HEK293T (cell line): ENCODE results near the gene LCE7A.

ENCODE experiments used
- CTCF ChIA-PET: fragments of 350-600 bp; formaldehyde crosslinking; extraction: SDS; loops from one replicate; lab custom pipeline; 2021; ENCODE audit warnings: antibody characterized with exemption, inconsistent platforms; lab: Yijun Ruan, JAX
- POLR2A ChIA-PET: fragments of 350-600 bp; formaldehyde crosslinking; extraction: SDS; loops from one replicate; lab custom pipeline; 2020; ENCODE audit warnings: antibody characterized with exemption, inconsistent platforms; lab: Yijun Ruan, JAX
- DNase-seq: peaks from one replicate; pipeline ENCODE4 v3.0.0; 2012; ENCODE audit warnings: mixed read lengths; ENCODE audit errors: extremely low spot score
- ARNT ChIP-seq: fragments of 450-650 bp; IDR thresholded peaks from 2 replicates; pipeline ENCODE4 v1.6.1; 2017; ENCODE audit warnings: mild to moderate bottlenecking
- BHLHE40 ChIP-seq: fragments of 450-650 bp; IDR thresholded peaks from 2 replicates; pipeline ENCODE4 v1.6.1; 2016; ENCODE audit warnings: mild to moderate bottlenecking, moderate library complexity, borderline replicate concordance
- CTBP1 ChIP-seq: fragments of 450-650 bp; IDR thresholded peaks from 2 replicates; pipeline ENCODE4 v1.6.1; 2016; ENCODE audit warnings: borderline replicate concordance
- ELF4 ChIP-seq: fragments of 450-650 bp; IDR thresholded peaks from 2 replicates; pipeline ENCODE4 v1.6.1; 2017; ENCODE audit warnings: antibody characterized with exemption
- FOXA1 ChIP-seq: fragments of 450-650 bp; IDR thresholded peaks from 2 replicates; pipeline ENCODE4 v1.6.1; 2016; ENCODE audit warnings: mild to moderate bottlenecking
- FOXK2 ChIP-seq: fragments of 450-650 bp; IDR thresholded peaks from 2 replicates; pipeline ENCODE4 v1.6.1; 2016; ENCODE audit warnings: mild to moderate bottlenecking
- FOXM1 ChIP-seq: fragments of 450-650 bp; IDR thresholded peaks from 2 replicates; pipeline ENCODE4 v1.6.1; 2017; ENCODE audit warnings: mild to moderate bottlenecking, borderline replicate concordance
- HDGF ChIP-seq: fragments of 450-650 bp; IDR thresholded peaks from 2 replicates; pipeline ENCODE4 v1.6.1; 2017; ENCODE audit warnings: antibody characterized with exemption, borderline replicate concordance
- L3MBTL2 ChIP-seq: fragments of 450-650 bp; conservative IDR thresholded peaks from 2 replicates; pipeline ENCODE4 v1.6.1; 2016; ENCODE audit warnings: mild to moderate bottlenecking
- LEF1 ChIP-seq: fragments of 450-650 bp; IDR thresholded peaks from 2 replicates; pipeline ENCODE4 v1.6.1; 2017; ENCODE audit warnings: mild to moderate bottlenecking, borderline replicate concordance
- NFRKB ChIP-seq: fragments of 450-650 bp; IDR thresholded peaks from 2 replicates; pipeline ENCODE4 v1.6.1; 2016; ENCODE audit warnings: mild to moderate bottlenecking, moderate library complexity
- PKNOX1 ChIP-seq: fragments of 450-650 bp; IDR thresholded peaks from 2 replicates; pipeline ENCODE4 v1.6.1; 2016
- SP1 ChIP-seq: fragments of 450-650 bp; IDR thresholded peaks from 2 replicates; pipeline ENCODE4 v1.6.1; 2017
- SUZ12 ChIP-seq: fragments of 450-650 bp; IDR thresholded peaks from 2 replicates; pipeline ENCODE4 v1.6.1; 2016; ENCODE audit warnings: mild to moderate bottlenecking
- TARDBP ChIP-seq: fragments of 450-650 bp; IDR thresholded peaks from 2 replicates; pipeline ENCODE4 v1.6.1; 2016
- ZNF384 ChIP-seq: fragments of 450-650 bp; IDR thresholded peaks from 2 replicates; pipeline ENCODE4 v1.6.1; 2016

Gene LCE7A

GRCh38 chr1:152836870-152837269 is 22.9 kb upstream of the LCE7A start:
- ChIA-PET POLR2A (no interaction called here), CTCF (no interaction called here)
- no peak for DNase-seq
- TF ChIP-seq FOXM1 = no peak
- TF ChIP-seq SP1 = no peak
- TF ChIP-seq L3MBTL2 = no peak
- TF ChIP-seq CTBP1 = no peak
- TF ChIP-seq ELF4 = no peak
- TF ChIP-seq FOXK2 = no peak
- no peak for TF ChIP-seq LEF1
- no peak for TF ChIP-seq HDGF
- TF ChIP-seq SUZ12 = no peak
- TF ChIP-seq ZNF384 = no peak
- no peak for TF ChIP-seq PKNOX1
- no peak for TF ChIP-seq TARDBP
- no peak for TF ChIP-seq BHLHE40
- no peak for TF ChIP-seq ARNT
- TF ChIP-seq NFRKB = no peak

GRCh38 chr1:152842556-152842955 is 17.2 kb upstream of the LCE7A start, which contains the start of gene LCE6A:
TSS of gene LCE6A (plus strand) at chr1:152842856. CDS start at chr1:152843521, 665 bp downstream.
- ChIA-PET POLR2A (no interaction called here), CTCF (no interaction called here)
- no peak for DNase-seq
- TF ChIP-seq L3MBTL2 = no peak
- TF ChIP-seq ZNF384 = no peak
- no peak for TF ChIP-seq FOXM1
- no peak for TF ChIP-seq LEF1
- no peak for TF ChIP-seq SP1
- no peak for TF ChIP-seq SUZ12
- TF ChIP-seq BHLHE40 = no peak
- TF ChIP-seq ELF4 = no peak
- TF ChIP-seq TARDBP = no peak
- no peak for TF ChIP-seq NFRKB
- no peak for TF ChIP-seq ARNT
- no peak for TF ChIP-seq HDGF
- no peak for TF ChIP-seq FOXA1

GRCh38 chr1:152855661-152856060 is 4.1 kb upstream of the LCE7A start:
- ChIA-PET CTCF (no interaction called here), POLR2A (no interaction called here)
- no peak for TF ChIP-seq FOXA1
- no peak for TF ChIP-seq ELF4
- TF ChIP-seq HDGF = no peak
- no peak for TF ChIP-seq ARNT
- TF ChIP-seq CTBP1 = no peak
- TF ChIP-seq PKNOX1 = no peak
- TF ChIP-seq FOXM1 = no peak
- no peak for TF ChIP-seq SP1
- TF ChIP-seq FOXK2 = no peak
- TF ChIP-seq BHLHE40 = no peak
- TF ChIP-seq TARDBP = no peak
- no peak for DNase-seq

- DNase-seq = no peak
- no peak for TF ChIP-seq ELF4
- no peak for TF ChIP-seq FOXM1
- no peak for TF ChIP-seq SUZ12
- TF ChIP-seq FOXA1 = no peak
- no peak for TF ChIP-seq TARDBP
- TF ChIP-seq HDGF = no peak
- TF ChIP-seq PKNOX1 = no peak
- TF ChIP-seq CTBP1 = no peak
- TF ChIP-seq LEF1 = no peak
- TF ChIP-seq NFRKB = no peak
- TF ChIP-seq ARNT = no peak
- no peak for TF ChIP-seq L3MBTL2
- TF ChIP-seq ZNF384 = no peak
- TF ChIP-seq FOXK2 = no peak
- TF ChIP-seq BHLHE40 = no peak
- TF ChIP-seq SP1 = no peak
- POLR2A ChIA-PET = no interaction called here
- CTCF ChIA-PET = interaction anchor here (0.6 kb wide), 1 partner anchor 11 kb away, joined by 3 read pairs; no protein-coding TSS in a partner anchor
These were observed 1.7 kb upstream of the LCE7A start for GRCh38 chr1:152858062-152858461.

GRCh38 chr1:152860129-152860528 is 333 bp downstream of the LCE7A start:
- CTCF ChIA-PET = interaction anchor here (2.3 kb wide), 1 partner anchor 10 kb away, joined by 11 read pairs; no protein-coding TSS in a partner anchor
- TF ChIP-seq FOXK2 (no peak), CTBP1 (no peak), PKNOX1 (no peak), LEF1 (no peak), TARDBP (no peak), FOXM1 (no peak), HDGF (no peak), ARNT (no peak), L3MBTL2 (no peak)
- POLR2A ChIA-PET = no interaction called here
- DNase-seq = no peak
